Vagina (tissue), 2 donors: Measurements from ENCODE around the gene ALKBH1.

Experiments
- CTCF ChIP-seq, 3 experiments: fragments of 450-650 bp in 2 of 3; fragments of 200-600 bp in 1 of 3; sonication (generic) in 1 of 3; IDR thresholded peaks; one replicate each; pipeline ENCODE4 v1.5.1; 2017 to 2019; ENCODE audit warnings: antibody characterized with exemption in 3 of 3, mild to moderate bottlenecking in 2 of 3, moderate library complexity in 2 of 3
- POLR2A ChIP-seq, 2 donors: fragments of 450-650 bp; IDR thresholded peaks; one replicate each; pipeline ENCODE4 v1.6.1; 2017; ENCODE audit warnings: antibody characterized with exemption in 2 of 2, mild to moderate bottlenecking in 2 of 2, moderate library complexity in 2 of 2
- POLR2AphosphoS5 ChIP-seq, 2 donors: sonication (generic); formaldehyde crosslinking; IDR thresholded peaks; one replicate each; pipeline ENCODE4 v1.9.0; 2017; ENCODE audit warnings: antibody characterized with exemption in 2 of 2, mild to moderate bottlenecking in 2 of 2, low read depth in 1 of 2; ENCODE audit not compliant: insufficient read depth in 1 of 2

GRCh38 chr14:77648520-77649200, 59.2 kb downstream of the ALKBH1 start:
- TF ChIP-seq POLR2AphosphoS5 (IDR thresholded peaks at IDR 0.05; ENCODE audit: insufficient read depth in 1 of 2, low read depth in 1 of 2), result no peak
- no peak for TF ChIP-seq POLR2A (IDR thresholded peaks at IDR 0.05)
- no peak for TF ChIP-seq CTCF (IDR thresholded peaks at IDR 0.05)
